Measurements from ENCODE around the gene ZCCHC8.
"Not testable (repeated sequence)": the region's sequence is repeated elsewhere in the genome, so short reads cannot be mapped to it uniquely, and the experiment has no call there.

Gene ZCCHC8

DNA sequence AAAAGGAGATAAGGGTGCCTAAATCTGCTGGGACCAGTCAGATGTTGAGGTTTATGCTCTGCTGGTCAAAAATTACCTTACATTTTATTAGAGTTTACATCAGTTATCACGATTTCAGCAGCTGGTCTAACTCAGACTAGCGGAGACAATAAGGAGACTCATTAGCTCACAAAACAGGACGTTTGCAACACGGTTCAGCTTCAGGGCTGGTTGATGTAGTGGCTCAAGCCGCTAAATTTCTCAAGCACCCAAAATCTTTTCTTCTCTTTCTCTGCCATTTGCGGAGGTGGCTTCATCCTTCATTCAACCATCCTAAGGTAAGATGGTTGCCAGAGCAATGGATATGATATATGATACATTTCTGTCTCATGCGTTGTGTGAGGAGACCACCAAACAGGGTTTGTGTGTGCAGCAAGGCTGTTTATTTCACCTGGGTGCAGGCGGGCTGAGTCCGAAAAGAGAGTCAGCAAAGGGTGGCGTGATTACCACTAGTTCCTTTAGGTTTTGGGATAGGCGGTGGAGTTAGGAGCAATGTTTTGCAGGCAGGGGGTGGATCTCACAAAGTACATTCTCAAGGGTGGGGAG is 47.9 kb downstream of the ZCCHC8 start:
- Mint-ChIP-seq H3K27me3 (ENCODE audit: low read depth, poor library complexity) (no peaks in the 10 kb centered on the region), H3K27ac (peak overlapping the region; percentile 57)
- TF ChIP-seq CTCF (IDR thresholded peaks at IDR 0.05), result no peak

GRCh38 chr12:122449317-122449716 is 51.4 kb downstream of the ZCCHC8 start:
- TF ChIP-seq CTCF (IDR thresholded peaks at IDR 0.05), result no peak
- Mint-ChIP-seq H3K27me3 (ENCODE audit: low read depth, poor library complexity) (no peaks in the 10 kb centered on the region), H3K27ac (no peak overlapping the region), H3K36me3 (ENCODE audit: low read depth) (no peaks in the 10 kb centered on the region), H3K4me3 (no peak overlapping the region), H3K9me3 (no peaks in the 10 kb centered on the region), H3K4me1 (no peaks in the 10 kb centered on the region)
- DNase-seq, result no peak

More for the DNA sequence above, 47.9 kb downstream of the ZCCHC8 start:
- no peak for DNase-seq
- H3K36me3 Mint-ChIP-seq (ENCODE audit: low read depth), result no peaks in the 10 kb centered on the region
- no peak overlapping the region for H3K4me3 Mint-ChIP-seq
- H3K9me3 Mint-ChIP-seq, result no peaks in the 10 kb centered on the region
- no peaks in the 10 kb centered on the region for H3K4me1 Mint-ChIP-seq

DNA sequence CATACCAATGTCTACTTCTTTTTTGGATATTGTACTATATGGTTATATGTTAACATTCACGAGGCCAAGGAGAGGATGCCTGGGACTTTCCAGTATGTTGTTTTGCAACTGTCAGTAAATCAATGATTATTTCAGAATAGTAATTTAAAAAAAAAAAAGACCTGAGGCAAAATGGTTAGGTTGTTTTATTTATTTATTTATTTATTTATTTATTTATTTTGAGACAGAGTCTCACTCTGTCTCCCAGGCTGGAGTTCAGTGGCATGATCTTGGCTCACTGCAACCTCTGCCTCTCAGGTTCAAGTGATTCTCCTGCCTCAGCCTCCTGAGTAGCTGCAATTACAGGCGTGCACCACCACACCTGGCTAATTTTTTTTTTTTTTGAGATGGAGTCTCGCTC is 52.9 kb downstream of the ZCCHC8 start:
- H3K27me3 Mint-ChIP-seq (ENCODE audit: low read depth, poor library complexity); H3K36me3 Mint-ChIP-seq (ENCODE audit: low read depth); H3K27ac Mint-ChIP-seq; DNase-seq; H3K4me1 Mint-ChIP-seq; H3K4me3 Mint-ChIP-seq; H3K9me3 Mint-ChIP-seq: not testable (repeated sequence)

DNA sequence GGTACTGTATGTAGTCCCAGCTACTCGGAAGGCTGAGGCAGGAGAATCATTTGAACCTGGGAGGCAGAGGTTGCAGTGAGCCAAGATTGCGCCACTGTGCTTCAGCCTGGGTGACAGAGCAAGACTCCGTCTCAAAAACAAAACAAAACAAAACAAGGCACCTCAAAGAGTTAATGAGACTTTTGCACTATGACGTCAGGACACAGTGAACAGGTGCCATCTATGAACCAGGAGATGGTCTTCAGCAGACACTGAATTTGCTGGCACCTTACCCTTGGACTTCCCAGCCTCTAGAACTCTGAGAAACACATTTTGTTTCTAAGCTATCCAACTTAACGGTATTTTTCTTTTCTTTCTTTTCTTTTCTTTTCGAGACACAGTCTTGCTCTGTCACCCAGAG is 54.3 kb downstream of the ZCCHC8 start:
- H3K27ac Mint-ChIP-seq; H3K4me1 Mint-ChIP-seq; H3K9me3 Mint-ChIP-seq; H3K27me3 Mint-ChIP-seq (ENCODE audit: low read depth, poor library complexity); DNase-seq; H3K36me3 Mint-ChIP-seq (ENCODE audit: low read depth); H3K4me3 Mint-ChIP-seq: not testable (repeated sequence)

GRCh38 chr12:122444071-122444470 is 56.7 kb downstream of the ZCCHC8 start:
- H3K4me1 Mint-ChIP-seq; H3K4me3 Mint-ChIP-seq; DNase-seq; H3K36me3 Mint-ChIP-seq (ENCODE audit: low read depth); H3K27ac Mint-ChIP-seq; H3K9me3 Mint-ChIP-seq: not testable (repeated sequence)
- peaks cover 15% of the 10 kb centered on the region for H3K27me3 Mint-ChIP-seq (ENCODE audit: low read depth, poor library complexity)

DNA sequence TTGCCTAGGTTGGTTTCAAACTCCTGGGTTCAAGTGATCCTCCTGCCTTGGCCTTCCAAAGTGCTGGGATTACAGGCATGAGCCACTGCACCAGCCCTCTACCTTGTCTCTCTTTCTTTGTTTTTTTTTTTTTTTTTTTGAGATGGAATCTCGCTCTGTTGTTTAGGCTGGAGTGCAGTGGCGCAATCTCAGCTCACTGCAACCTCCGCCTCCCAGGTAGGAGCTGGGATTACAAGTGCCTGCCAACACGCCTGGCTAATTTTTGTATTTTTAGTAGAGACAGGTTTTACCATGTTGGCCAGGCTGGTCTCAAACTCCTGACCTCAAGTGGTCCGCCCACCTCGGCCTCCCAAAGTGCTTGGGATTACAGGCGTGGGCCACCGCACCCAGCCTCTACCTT is 61.9 kb downstream of the ZCCHC8 start:
- H3K9me3 Mint-ChIP-seq; H3K4me1 Mint-ChIP-seq; H3K4me3 Mint-ChIP-seq; H3K27ac Mint-ChIP-seq; DNase-seq; H3K36me3 Mint-ChIP-seq (ENCODE audit: low read depth): not testable (repeated sequence)
- H3K27me3 Mint-ChIP-seq (ENCODE audit: low read depth, poor library complexity), result peaks cover 16% of the 10 kb centered on the region

DNA sequence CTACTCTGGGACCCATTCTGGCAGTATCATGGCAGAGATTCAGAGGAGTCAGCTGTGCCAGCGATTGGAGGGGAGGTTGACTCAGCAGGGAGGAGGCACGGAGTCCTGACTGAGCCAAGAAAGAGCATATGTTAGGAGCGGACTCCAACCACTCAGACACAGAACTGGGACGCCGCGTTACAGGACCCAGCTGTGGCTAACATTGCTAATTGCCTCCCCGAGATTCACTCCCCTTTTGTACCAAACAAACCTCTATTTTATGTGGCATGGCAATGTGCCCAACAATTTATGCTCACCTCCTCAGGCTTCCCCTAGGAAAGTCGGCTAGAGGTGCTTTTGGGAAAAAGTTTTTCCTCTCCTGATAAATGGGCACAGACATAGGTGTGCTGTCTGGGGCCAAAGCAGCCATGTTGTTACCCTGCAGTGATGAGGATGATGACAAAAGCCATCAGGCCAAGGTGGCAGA is 63.0 kb downstream of the ZCCHC8 start:
- H3K36me3 Mint-ChIP-seq (ENCODE audit: low read depth), result no peaks in the 10 kb centered on the region
- peaks cover 10% of the 10 kb centered on the region for H3K27me3 Mint-ChIP-seq (ENCODE audit: low read depth, poor library complexity)
- no peak for TF ChIP-seq CTCF (IDR thresholded peaks at IDR 0.05)
- no peak overlapping the region for H3K27ac Mint-ChIP-seq
- H3K4me1 Mint-ChIP-seq, result no peaks in the 10 kb centered on the region
- no peak for DNase-seq
- no peak overlapping the region for H3K4me3 Mint-ChIP-seq
- no peaks in the 10 kb centered on the region for H3K9me3 Mint-ChIP-seq

DNA sequence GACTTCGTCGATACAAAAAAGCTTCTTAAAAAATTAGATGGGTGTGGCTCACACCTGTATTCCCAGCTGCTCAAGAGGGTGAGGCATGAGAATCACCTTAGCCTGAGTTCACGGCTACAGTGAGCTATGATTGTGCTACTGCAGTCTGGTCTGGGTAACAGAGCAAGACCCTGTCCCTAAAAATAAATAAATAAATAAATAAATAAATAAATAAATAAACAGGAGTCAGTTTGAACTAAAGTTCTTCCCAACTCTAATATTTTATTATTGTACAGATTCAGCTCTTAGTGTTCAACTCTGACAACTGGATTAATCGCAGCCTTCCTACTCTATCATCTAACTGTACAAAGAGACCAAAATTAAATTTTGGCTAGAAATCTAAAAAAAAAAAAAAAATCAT is 65.5 kb downstream of the ZCCHC8 start:
- H3K36me3 Mint-ChIP-seq (ENCODE audit: low read depth), result no peaks in the 10 kb centered on the region
- no peaks in the 10 kb centered on the region for H3K9me3 Mint-ChIP-seq
- no peaks in the 10 kb centered on the region for H3K4me1 Mint-ChIP-seq
- no peak for TF ChIP-seq CTCF (IDR thresholded peaks at IDR 0.05)
- no peak overlapping the region for H3K27ac Mint-ChIP-seq
- H3K4me3 Mint-ChIP-seq, result no peak overlapping the region
- peaks cover 7% of the 10 kb centered on the region for H3K27me3 Mint-ChIP-seq (ENCODE audit: low read depth, poor library complexity)
- no peak for DNase-seq

- not testable (repeated sequence) for H3K27me3 Mint-ChIP-seq (ENCODE audit: low read depth, poor library complexity); H3K27ac Mint-ChIP-seq; H3K36me3 Mint-ChIP-seq (ENCODE audit: low read depth); H3K4me3 Mint-ChIP-seq; H3K9me3 Mint-ChIP-seq; DNase-seq; H3K4me1 Mint-ChIP-seq
Observed at GRCh38 chr12:122429043-122429442, 71.7 kb downstream of the ZCCHC8 start.

Data from nephron progenitor cell (in vitro differentiated cells).